Measurements from ENCODE around the gene FBLN5.

GRCh38 chr14:91942128-91942527 lies 5.4 kb downstream of the FBLN5 start:
- TF ChIP-seq CTCF (IDR thresholded peaks at IDR 0.05), result no peak
- no peak for TF ChIP-seq POLR2A (IDR thresholded peaks at IDR 0.05)
